Fibroblast of skin of scalp (primary cell): ENCODE measurements around the gene SUN3.
"Not testable (repeated sequence)": the region's sequence is repeated elsewhere in the genome, so short reads cannot be mapped to it uniquely, and the experiment has no call there.

Source experiments
- DNase-seq: peaks from one replicate; pipeline ENCODE4 v3.0.0-alpha.2; 2013

The SUN3 gene

DNA sequence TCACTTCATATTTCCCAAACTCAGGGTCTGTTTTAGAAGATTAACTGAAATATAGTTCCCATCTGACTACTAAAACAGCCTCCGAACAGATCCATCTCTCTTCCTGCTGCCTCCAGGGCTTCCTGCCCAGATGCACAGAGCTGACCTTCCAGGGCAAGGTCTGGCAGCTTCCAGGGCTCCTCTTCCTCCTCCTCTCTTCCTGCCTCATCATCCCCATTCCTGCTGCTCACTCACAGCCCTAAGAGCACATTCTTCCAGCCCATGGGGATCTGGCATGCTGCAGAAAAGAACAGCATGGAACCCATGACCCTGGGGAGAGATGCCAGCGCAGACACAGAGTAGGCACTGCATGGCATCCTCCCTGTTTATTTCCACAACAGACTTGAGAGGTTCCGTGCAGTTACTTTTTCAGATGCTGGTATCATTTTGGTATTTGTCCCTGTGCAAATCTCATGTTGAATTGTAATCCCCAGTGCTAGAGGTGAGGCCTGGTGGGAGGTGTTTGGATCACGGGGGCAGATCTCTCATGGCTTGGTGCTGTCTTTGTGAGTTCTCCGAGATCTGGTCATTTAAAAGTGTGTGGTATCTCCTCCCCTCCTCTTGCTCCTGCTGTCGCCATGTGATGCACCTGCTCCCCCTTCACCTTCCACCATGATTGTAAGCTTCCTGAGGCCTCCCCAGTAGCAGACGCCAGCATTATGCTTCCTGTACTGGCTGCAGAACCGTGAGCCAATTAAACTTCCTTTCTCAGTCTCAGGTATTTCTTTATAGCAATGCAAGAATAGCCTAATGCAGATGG, 85.0 kb downstream of the SUN3 start:
- no peak for DNase-seq

DNA sequence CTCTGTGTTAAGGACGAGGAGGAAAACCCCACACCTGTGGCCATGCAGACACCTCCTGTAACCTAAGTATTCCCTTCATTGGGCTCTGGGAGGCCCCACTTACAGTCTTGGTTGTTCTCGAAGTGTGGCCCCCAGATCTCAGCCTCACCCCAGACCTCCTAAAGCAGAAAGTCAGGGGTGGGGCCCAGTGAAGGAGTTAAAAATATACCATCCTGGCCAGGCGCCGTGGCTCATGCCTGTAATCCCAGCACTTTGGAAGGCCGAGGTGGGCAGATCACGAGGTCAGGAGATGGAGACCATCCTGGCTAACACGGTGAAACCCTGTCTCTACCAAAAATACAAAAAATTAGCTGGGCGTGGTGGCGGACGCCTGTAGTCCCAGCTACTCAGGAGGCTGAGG, 86.3 kb downstream of the SUN3 start:
- DNase-seq = not testable (repeated sequence)

DNA sequence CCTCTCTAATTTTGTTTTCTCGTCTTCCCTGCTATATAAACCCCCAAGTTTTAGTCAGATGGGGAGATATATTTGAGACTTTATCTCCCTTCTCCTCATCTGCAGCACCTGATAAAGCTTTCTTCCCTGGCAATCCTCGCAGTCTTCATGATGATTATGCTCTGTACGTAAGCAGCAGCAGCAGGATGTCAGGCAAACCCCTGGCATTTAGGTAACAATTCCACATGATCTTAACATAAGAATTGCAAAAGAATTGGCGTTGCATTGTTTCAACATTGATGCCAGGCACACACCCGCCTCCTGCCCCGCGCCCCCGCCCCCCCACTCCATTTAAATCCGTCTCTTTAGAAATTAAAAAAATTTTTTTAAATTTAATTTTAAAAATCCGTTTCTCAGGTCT, 86.8 kb downstream of the SUN3 start:
- DNase-seq = no peak

DNA sequence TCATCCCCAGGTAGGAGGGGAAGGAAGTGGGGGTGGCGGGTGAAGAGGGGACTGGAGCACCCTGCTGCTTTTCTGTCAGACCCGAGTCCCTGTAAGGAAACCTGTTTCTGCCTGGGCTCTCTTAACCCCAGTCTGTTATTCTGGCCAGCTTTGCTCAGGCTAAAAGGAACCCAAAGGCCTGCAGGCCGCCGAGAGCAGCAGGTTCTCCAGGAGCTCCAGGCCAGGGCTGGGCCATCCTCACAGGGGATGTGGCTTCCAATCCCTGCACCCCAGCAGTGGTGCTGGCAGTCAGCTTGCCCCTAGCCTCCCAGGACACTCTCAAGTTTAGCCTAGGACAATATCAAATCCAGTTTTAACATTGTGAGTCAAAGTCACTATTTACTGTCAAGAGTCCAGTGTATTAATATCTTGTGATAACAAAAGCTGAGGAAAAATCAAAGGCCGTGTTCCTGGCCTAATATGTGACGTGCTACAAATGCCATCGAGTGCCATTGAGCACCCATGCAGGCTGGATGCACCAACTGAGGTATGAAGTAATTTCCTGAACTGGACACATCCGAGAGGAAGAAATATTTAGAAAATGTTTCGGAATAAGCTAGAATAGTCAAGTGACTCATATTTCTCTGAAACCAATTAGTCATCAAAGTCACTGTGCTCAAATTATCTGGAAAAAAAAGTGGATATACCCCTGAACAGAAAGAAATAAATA, 87.6 kb downstream of the SUN3 start:
- DNase-seq = peak; percentile 88

DNA sequence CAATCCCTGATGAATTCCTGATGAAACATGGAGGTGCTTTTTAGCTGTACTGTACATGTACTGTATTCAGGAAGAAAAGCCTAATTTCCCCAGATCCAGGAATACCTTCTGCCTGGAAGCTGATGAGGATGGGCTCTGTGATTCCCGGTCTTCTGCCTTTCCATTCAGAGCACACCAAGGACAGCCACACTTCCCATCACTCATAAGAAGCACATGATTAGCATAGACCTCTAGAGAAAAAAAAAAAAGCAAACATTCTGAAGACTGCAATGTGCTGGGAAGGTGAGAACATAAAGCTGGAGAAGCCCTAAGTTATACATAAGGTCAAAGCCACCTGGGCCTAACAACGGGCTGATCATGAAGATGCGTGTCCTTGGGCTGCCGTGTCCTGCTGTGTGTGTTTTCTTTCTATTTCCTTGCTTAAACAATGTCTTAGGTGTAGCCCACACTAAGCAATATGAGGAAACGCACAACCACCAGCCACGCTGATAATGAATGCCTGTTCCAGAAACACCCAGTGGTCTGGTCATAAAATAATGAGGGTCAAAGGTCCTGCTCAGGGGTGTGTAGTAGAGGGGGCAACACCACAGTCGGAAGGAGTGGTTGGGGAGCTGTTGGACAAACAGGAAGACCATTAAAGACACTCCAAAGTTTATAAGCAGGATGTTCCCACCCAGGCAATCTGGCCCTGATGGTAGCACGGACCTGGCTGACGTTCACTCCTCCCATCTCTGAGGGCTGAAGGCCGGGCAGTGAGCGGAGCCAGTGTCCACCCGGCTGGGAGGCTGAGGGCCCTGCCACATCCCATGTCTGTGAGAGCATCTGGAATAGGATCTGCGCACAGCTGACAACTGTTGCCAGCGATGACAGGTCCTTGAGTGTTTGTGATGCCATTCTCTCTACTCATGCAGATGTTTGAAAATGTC, 88.6 kb downstream of the SUN3 start:
- DNase-seq = peak; percentile 86

DNA sequence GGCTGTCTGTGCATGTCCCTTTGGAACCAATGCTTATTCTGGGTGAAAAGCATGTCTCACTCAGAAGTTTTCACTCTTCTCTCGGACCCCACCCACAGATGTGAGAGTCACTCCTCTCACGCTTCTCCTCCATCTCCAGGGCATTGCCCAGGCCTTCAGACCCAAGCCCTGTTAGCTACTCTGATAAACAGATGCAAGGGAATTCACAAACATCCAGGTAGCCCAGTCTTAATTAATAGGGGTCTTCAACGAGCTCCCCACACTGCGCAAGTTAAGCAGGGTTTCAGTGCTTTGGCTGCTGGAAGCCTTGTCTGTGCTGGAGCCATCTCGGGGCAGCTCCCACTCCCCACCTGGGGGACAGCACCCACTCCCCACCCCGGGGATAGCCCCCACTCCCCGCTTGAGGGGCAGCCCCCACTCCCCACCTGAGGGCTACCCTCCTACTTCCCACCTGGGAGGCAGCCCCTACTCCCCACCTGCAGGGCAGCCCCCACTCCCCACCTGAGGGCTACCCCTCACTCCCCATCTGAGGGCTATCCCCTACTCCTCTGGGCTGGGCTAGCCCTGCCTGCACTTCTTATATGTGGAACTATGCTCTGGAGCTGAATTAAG, 89.4 kb downstream of the SUN3 start:
- DNase-seq = no peak

DNA sequence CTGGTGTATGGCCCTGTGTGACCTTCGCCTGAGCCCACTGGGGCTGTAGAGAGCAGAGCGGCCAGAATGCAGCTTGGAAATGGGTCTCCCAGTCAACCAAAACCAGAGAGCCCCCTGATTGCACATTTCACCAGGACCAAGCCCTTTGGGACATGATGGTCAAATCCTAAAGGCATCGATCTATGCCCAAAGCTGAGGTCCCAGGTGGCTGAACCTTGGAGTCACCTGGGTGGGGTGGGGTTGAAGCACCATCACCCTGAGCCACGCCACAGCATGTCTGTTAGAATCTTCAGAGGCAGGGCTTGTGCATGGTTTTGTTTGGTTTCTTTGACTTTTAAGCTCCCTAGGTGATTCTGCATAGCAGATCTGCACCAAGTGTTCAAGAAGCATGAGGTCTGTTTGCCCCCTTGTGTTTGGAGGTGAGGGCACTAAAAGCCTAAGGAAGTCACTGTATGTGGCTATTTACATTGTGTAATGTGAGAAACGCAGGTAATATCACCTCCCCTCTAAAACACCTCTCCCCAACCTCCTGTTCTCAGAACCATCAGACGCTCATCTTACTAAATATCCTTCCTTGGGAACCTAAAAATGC, 90.2 kb downstream of the SUN3 start:
- DNase-seq = peak; percentile 20

DNA sequence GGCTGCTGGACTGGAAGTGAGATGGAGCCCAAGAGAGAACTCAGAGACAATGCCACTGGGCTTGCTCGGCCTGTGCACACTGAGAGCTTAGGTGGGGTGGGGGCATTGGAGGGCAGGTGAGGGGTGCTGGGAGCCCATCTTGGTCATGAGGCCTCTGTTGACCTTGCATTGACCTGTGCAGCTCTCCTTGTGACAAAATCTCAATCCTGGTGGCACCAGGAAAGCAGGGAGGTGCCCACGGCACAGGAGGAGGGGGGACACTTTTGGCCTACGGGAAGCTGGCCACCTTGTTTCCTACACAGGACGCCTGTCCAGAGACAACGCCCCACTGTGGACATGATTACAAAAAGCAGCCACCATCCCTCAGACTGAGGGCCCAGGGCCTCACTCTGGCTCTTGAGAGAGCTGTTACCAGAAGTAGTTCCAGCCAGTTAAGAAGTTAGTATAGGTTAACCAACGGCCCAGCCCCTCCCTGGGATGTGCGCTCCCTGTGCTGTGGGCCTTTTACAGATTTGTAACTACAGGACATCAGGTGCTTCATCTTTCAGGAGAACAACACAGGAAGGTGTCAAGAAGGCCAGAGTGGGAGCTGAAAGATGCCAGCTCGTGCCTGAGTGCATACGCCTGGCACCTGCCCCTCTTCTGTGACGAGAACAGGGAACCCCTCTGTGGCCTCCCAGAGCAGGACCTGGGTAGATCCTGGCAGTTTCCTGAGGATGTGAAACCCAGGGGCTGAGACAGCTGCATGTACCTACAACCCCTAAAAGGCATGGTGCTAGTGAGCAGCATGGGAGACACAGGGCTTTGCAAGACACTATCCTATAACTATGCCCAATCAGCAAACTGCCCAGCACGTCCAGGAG, 91.0 kb downstream of the SUN3 start:
- DNase-seq = no peak
